Chondrocyte (in vitro differentiated cells): ENCODE data around the gene JMJD8. TPM values are rescaled to one million over a fixed set of nuclear protein-coding genes. Genes with fewer than 3 reads are reported as not detected.
A peak's percentile ranks its signal among the peaks of the same experiment; 100 is the strongest.

Experiments
- DNase-seq: peaks from one replicate; pipeline ENCODE4 v3.0.0; 2021; ENCODE audit warnings: mixed read lengths, low spot score
- H3K27ac Mint-ChIP-seq: one replicate; pipeline ENCODE4 v1.8.0; 2021; ENCODE audit warnings: mild to moderate bottlenecking, moderate library complexity, mixed read lengths; ENCODE audit not compliant: unreplicated experiment
- H3K27me3 Mint-ChIP-seq: 2 replicates; pipeline ENCODE4 v1.8.0; 2021; ENCODE audit warnings: low read depth, mixed read lengths
- H3K36me3 Mint-ChIP-seq: 2 replicates; pipeline ENCODE4 v1.8.0; 2021; ENCODE audit warnings: low read depth, mixed read lengths
- H3K4me1 Mint-ChIP-seq: 2 replicates; pipeline ENCODE4 v1.8.0; 2021; ENCODE audit warnings: low read depth, mild to moderate bottlenecking, mixed read lengths
- H3K4me3 Mint-ChIP-seq: one replicate; pipeline ENCODE4 v1.8.0; 2021; ENCODE audit warnings: mild to moderate bottlenecking, moderate library complexity, mixed read lengths; ENCODE audit not compliant: unreplicated experiment
- H3K9me3 Mint-ChIP-seq: 2 replicates; pipeline ENCODE4 v1.8.0; 2021; ENCODE audit warnings: low read depth, mixed read lengths
- total RNA-seq: library from RNA; stranded (reverse); gene quantifications from 3 replicates; pipeline ENCODE4 v1.2.1, GENCODE V29; 2021
- TF ChIP-seq, protein P1 (sequence below): fragments of 200-600 bp; sonication (generic); IDR thresholded peaks from 2 replicates; pipeline ENCODE4 v1.5.0; 2021; ENCODE audit warnings: antibody characterized with exemption, mild to moderate bottlenecking, moderate library complexity

The JMJD8 gene
- total RNA-seq, 1 donor from 2014 or later, result 39.2 TPM

DNA sequence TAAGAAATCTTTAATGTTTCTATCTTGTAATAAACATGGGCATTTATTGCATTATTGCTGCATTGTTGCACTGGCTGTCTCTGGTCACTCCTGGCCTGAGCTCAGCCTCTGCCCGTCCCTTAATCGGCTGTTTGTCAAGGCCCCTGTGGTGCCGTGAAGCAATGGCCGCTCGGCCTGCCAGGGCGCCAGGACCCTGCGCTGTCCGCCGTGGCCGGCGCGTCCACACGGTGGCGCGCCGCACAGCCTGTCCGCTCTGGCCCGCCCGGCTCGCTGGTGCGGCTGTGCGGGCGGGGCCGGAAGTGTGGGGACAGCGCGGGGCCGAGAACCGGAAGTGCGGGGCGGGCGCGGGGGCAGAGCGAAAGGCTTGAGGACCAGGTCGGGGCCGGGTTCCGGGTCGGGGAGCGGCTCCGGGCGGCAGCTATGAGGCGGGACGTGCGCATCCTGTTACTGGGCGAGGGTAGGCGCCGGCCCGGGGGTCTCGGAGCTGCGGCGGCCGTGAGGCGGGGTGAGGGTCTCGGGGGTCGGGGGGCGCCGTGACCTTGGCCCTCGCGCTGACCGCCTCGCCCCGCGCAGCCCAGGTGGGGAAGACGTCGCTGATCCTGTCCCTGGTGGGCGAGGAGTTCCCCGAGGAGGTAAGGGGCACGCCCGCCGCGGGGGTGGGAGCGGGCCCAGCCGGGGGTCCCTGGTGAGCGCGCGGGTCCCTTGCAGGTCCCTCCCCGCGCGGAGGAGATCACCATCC is 16.2 kb downstream of the JMJD8 start, which contains the start of gene RHOT2:
Gene RHOT2, plus strand, starts transcription at position 353 of the 739 bp plus-strand sequence. Its CDS starts 68 bp downstream, at position 421.
- H3K9me3 Mint-ChIP-seq, result no peaks in the 10 kb centered on the region
- no peak for DNase-seq
- TF ChIP-seq, protein P1, sequence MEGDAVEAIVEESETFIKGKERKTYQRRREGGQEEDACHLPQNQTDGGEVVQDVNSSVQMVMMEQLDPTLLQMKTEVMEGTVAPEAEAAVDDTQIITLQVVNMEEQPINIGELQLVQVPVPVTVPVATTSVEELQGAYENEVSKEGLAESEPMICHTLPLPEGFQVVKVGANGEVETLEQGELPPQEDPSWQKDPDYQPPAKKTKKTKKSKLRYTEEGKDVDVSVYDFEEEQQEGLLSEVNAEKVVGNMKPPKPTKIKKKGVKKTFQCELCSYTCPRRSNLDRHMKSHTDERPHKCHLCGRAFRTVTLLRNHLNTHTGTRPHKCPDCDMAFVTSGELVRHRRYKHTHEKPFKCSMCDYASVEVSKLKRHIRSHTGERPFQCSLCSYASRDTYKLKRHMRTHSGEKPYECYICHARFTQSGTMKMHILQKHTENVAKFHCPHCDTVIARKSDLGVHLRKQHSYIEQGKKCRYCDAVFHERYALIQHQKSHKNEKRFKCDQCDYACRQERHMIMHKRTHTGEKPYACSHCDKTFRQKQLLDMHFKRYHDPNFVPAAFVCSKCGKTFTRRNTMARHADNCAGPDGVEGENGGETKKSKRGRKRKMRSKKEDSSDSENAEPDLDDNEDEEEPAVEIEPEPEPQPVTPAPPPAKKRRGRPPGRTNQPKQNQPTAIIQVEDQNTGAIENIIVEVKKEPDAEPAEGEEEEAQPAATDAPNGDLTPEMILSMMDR, result peak; percentile 87

DNA sequence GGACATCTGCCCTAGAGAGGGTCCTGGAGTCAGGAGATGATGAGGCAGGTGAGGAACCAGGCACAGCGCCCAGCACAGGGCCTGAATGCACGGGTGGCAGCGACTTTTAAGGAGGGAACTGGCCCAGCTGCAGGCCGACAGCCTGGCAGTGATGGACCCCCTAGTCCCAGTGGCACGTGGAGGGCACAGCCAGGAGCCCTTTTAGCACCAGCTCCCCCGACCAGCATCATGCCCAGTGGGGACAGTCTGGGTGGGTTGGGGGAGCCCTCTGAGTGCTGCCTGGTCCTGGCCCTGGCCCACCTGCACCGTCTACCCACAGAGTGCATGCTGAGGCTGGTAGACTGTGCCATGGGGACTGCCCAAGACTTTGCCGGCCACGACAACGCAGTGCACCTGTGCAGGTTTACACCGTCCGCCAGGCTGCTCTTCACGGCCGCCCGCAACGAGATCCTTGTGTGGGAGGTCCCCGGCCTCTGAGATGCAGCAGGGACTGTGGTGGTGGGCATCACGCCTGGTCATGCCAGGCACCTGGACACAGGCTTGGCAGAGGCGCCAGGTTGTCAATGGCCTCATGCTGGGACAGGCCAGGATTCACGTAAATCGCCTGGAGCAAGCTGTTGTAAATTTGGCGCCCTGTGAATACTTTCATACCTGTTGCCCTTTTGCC is 16.9 kb downstream of the JMJD8 start:
- TF ChIP-seq, protein P1, result no peak
- H3K36me3 Mint-ChIP-seq, result no peaks in the 10 kb centered on the region
- no peaks in the 10 kb centered on the region for H3K9me3 Mint-ChIP-seq
- H3K27me3 Mint-ChIP-seq, result no peaks in the 10 kb centered on the region
- no peak for DNase-seq
- peak overlapping the region; percentile 81 for H3K27ac Mint-ChIP-seq
- H3K4me3 Mint-ChIP-seq, result no peak overlapping the region
- peaks cover 8% of the 10 kb centered on the region for H3K4me1 Mint-ChIP-seq

More for the DNA sequence above, 16.2 kb downstream of the JMJD8 start, which contains the start of gene RHOT2:
- Mint-ChIP-seq H3K27ac (peak within 1 kb of the TSS; percentile 81), H3K36me3 (peaks cover 1% of the 10 kb centered on the region), H3K4me1 (peaks cover 8% of the 10 kb centered on the region), H3K27me3 (no peaks in the 10 kb centered on the region), H3K4me3 (peak within 1 kb of the TSS; percentile 76)

DNA sequence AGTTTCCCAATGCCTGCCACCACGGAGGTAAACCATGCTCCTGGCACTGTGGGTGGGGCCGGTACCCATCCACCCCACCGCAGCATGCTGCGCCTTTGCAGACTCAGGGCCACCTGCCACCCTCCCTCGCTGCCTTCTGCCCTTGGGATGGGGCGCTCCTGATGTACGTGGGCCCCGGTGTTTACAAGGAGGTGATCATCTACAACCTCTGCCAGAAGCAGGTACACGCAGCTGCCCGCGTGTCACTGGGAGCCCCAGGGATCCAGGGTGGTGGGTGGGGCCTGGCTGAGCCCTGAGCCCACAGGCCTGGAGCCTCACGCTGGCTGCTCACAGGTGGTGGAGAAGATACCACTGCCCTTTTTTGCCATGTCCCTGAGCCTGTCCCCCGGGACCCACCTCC is 17.6 kb downstream of the JMJD8 start:
- no peak overlapping the region for H3K4me3 Mint-ChIP-seq

DNA sequence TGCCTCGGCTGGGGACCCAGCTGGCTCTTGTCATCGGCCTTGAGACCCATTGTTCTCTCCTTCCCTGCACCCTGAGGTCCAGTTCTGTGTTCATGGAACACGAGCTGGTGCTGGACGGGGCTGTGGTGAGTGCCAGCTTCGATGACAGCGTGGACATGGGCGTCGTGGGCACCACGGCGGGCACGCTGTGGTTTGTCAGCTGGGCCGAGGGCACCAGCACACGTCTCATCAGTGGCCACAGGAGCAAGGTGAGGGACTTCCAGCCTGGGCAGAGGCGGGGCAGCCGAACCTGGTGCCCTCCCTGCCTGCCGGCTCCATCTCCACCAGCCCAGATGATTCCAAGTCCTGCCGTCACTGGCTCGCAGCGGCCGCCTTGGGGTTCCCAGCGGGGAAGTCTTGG is 21.5 kb downstream of the JMJD8 start:
- Mint-ChIP-seq H3K27ac (no peak overlapping the region), H3K36me3 (no peaks in the 10 kb centered on the region), H3K27me3 (no peaks in the 10 kb centered on the region), H3K9me3 (no peaks in the 10 kb centered on the region), H3K4me3 (no peak overlapping the region), H3K4me1 (peaks cover 5% of the 10 kb centered on the region)
- TF ChIP-seq, protein P1, result no peak
- no peak for DNase-seq

More for the DNA sequence above, 17.6 kb downstream of the JMJD8 start:
- no peaks in the 10 kb centered on the region for H3K27me3 Mint-ChIP-seq
- no peaks in the 10 kb centered on the region for H3K36me3 Mint-ChIP-seq
- H3K9me3 Mint-ChIP-seq, result no peaks in the 10 kb centered on the region
- no peak overlapping the region for H3K27ac Mint-ChIP-seq
- peaks cover 8% of the 10 kb centered on the region for H3K4me1 Mint-ChIP-seq
- TF ChIP-seq, protein P1, result no peak
- DNase-seq, result no peak

DNA sequence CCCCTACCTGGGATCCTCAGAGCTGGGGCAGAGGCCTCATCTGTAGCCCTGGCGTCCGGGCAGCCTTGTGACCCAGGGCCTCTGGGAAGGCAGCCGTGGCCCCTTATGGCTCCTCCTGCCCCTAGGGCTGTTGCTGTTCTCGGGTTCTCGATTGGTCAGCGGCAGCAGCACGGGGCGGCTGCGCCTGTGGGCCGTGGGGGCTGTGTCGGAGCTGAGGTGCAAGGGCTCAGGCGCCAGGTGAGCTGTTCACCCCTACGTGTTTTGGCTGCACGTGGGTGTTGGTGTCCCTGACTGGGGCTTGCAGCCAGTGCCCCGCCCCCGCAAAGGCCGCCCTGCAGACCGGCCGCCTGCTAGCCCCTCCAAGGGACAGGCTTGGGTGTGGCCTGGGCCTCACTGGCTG is 22.0 kb downstream of the JMJD8 start:
- Mint-ChIP-seq H3K36me3 (no peaks in the 10 kb centered on the region), H3K4me3 (no peak overlapping the region), H3K4me1 (peaks cover 4% of the 10 kb centered on the region), H3K27me3 (no peaks in the 10 kb centered on the region), H3K27ac (no peak overlapping the region), H3K9me3 (no peaks in the 10 kb centered on the region)
- TF ChIP-seq, protein P1, result no peak
- no peak for DNase-seq
